ENCODE measurements around the gene PLIN4. TPM values are rescaled to one million over a fixed set of nuclear protein-coding genes. Genes with fewer than 3 reads are reported as not detected.

PLIN4 gene
- total RNA-seq, 1 donor from 2014 or later, result 69.5 TPM

DNA sequence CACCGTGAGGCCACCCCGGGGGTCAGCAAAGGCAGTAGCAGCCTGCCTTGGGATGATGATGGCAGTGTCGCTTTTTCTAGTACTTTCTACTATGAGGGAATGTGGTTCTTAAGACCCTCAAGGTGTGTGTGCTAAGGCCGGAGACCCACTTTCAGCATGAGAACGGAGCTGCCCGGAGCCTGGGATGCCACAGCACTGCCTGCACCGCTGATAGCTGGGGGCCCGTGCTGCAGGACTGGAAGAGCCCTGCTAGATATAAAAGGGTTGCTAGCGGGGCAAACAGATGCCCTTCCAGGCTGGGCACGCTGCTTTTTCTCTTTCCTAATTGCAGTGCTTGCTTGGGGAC, 14.5 kb downstream of the PLIN4 start:
- no peaks in the 10 kb centered on the region for H3K4me1 ChIP-seq
- DNase-seq (ENCODE audit: extremely low spot score in 2 of 2), result no peak
- TF ChIP-seq POLR2A (IDR thresholded peaks at IDR 0.05) (no peak), POLR2AphosphoS5 (IDR thresholded peaks at IDR 0.05; ENCODE audit: insufficient read depth in 1 of 2, low read depth in 1 of 2) (no peak), CTCF (IDR thresholded peaks at IDR 0.05) (no peak)
- no peak overlapping the region for H3K27ac ChIP-seq
- H3K36me3 ChIP-seq, result peaks cover 0 to 24% of the 10 kb centered on the region in 2 donors
- no peaks in the 10 kb centered on the region for H3K27me3 ChIP-seq
- H3K4me3 ChIP-seq, result no peak overlapping the region
- intact Hi-C loops (cut with DNase I), result no loop called here
- H3K9me3 ChIP-seq, result no peaks in the 10 kb centered on the region

GRCh38 chr19:4503132-4503824, 15.0 kb downstream of the PLIN4 start:
- DNase-seq (ENCODE audit: extremely low spot score in 2 of 2), result no peak
- Histone ChIP-seq H3K27me3 (no peaks in the 10 kb centered on the region), H3K4me3 (no peak overlapping the region), H3K4me1 (no peaks in the 10 kb centered on the region), H3K9me3 (no peaks in the 10 kb centered on the region), H3K27ac (no peak overlapping the region), H3K36me3 (peaks cover 0 to 29% of the 10 kb centered on the region in 2 donors)
- intact Hi-C loops (cut with DNase I), result no loop called here
- no peak for TF ChIP-seq POLR2AphosphoS5 (IDR thresholded peaks at IDR 0.05; ENCODE audit: insufficient read depth in 1 of 2, low read depth in 1 of 2)
- no peak for TF ChIP-seq POLR2A (IDR thresholded peaks at IDR 0.05)
- TF ChIP-seq CTCF (IDR thresholded peaks at IDR 0.05), result no peak

- Histone ChIP-seq H3K27ac (no peak overlapping the region), H3K27me3 (no peaks in the 10 kb centered on the region), H3K4me3 (no peak overlapping the region), H3K4me1 (no peaks in the 10 kb centered on the region), H3K36me3 (peaks cover 0 to 37% of the 10 kb centered on the region in 2 donors), H3K9me3 (no peaks in the 10 kb centered on the region)
- TF ChIP-seq POLR2A (IDR thresholded peaks at IDR 0.05) (no peak), CTCF (IDR thresholded peaks at IDR 0.05) (no peak), POLR2AphosphoS5 (IDR thresholded peaks at IDR 0.05; ENCODE audit: insufficient read depth in 1 of 2, low read depth in 1 of 2) (no peak)
- intact Hi-C loops (cut with DNase I), result no loop called here
- DNase-seq (ENCODE audit: extremely low spot score in 2 of 2), result no peak
Measured at GRCh38 chr19:4502282-4503131, 15.8 kb downstream of the PLIN4 start.

GRCh38 chr19:4501691-4502090, 16.6 kb downstream of the PLIN4 start:
- intact Hi-C loops (cut with DNase I), result no loop called here
- TF ChIP-seq POLR2AphosphoS5 (IDR thresholded peaks at IDR 0.05; ENCODE audit: insufficient read depth in 1 of 2, low read depth in 1 of 2) (peak in 1 of 2 donors; percentile 9), POLR2A (IDR thresholded peaks at IDR 0.05) (no peak)
- H3K36me3 ChIP-seq, result peaks cover 0 to 45% of the 10 kb centered on the region in 2 donors

DNA sequence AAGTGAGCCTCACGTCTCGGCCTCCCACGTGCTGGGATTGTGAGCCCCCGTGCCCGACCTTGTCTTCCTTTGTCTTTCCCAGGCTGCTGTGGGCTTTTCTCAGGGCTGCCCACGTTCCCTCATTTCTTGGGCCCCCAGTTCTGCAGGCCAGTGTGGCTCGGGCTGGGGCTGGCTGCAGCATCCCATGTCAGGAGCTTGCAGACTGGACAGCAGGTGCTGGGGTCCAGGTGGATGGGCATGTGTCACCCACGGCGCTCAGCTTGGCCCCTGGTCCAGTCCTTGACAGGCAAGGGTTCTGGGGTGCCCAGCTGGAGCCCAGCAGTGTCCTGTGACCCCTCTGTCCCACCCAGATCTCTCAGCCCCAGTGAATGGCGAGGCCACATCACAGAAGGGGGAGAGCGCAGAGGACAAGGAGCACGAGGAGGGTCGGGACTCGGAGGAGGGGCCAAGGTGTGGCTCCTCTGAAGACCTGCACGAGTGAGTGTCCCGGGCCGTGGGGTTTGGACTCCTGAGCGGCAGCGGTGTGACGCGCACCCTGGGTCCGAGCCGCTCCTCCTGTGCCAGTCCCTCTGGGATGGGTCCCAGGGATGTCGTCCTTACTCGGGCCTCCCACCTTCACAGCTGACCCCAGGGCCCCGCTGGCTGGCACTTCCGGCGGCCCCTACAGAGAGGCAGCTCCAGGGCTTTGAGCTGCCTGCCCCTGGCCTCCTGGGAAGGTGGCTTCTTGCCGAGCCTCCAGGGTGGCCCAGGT, 17.3 kb downstream of the PLIN4 start:
- intact Hi-C loops (cut with DNase I), result no loop called here
- Histone ChIP-seq H3K4me1 (no peaks in the 10 kb centered on the region), H3K27me3 (no peaks in the 10 kb centered on the region), H3K36me3 (peaks cover 0 to 52% of the 10 kb centered on the region in 2 donors), H3K9me3 (no peaks in the 10 kb centered on the region), H3K4me3 (no peak overlapping the region), H3K27ac (no peak overlapping the region)
- TF ChIP-seq POLR2A (IDR thresholded peaks at IDR 0.05), result no peak
- no peak for TF ChIP-seq POLR2AphosphoS5 (IDR thresholded peaks at IDR 0.05; ENCODE audit: insufficient read depth in 1 of 2, low read depth in 1 of 2)
- TF ChIP-seq CTCF (IDR thresholded peaks at IDR 0.05), result no peak
- no peak for DNase-seq (ENCODE audit: extremely low spot score in 2 of 2)

More at GRCh38 chr19:4501691-4502090, 16.6 kb downstream of the PLIN4 start:
- Histone ChIP-seq H3K4me1 (no peaks in the 10 kb centered on the region), H3K27me3 (no peaks in the 10 kb centered on the region), H3K9me3 (no peaks in the 10 kb centered on the region), H3K27ac (no peak overlapping the region), H3K4me3 (no peak overlapping the region)
- no peak for DNase-seq (ENCODE audit: extremely low spot score in 2 of 2)

Data from vagina (tissue), 2 donors.